ENCODE results near the gene PCBP3. TPM values are rescaled to one million over a fixed set of nuclear protein-coding genes. Genes with fewer than 3 reads are reported as not detected.
"Not testable (repeated sequence)": the region's sequence is repeated elsewhere in the genome, so short reads cannot be mapped to it uniquely, and the experiment has no call there.

The PCBP3 gene
- polyA plus RNA-seq, 3 donors = 1.9 to 2.0 (median 1.9) TPM

GRCh38 chr21:45945066-45945867 lies 301.7 kb downstream of the PCBP3 start:
- no peak for DNase-seq

- DNase-seq = no peak
These were observed 302.3 kb downstream of the PCBP3 start for GRCh38 chr21:45945868-45946210.

- no peak for DNase-seq
These were observed 303.8 kb downstream of the PCBP3 start for GRCh38 chr21:45947296-45947695.

GRCh38 chr21:45947716-45948255 lies 304.3 kb downstream of the PCBP3 start:
- no peak for DNase-seq

- no peak for DNase-seq
These were observed 305.1 kb downstream of the PCBP3 start for GRCh38 chr21:45948576-45949141.

GRCh38 chr21:45949928-45950739 lies 306.6 kb downstream of the PCBP3 start:
- DNase-seq = no peak

GRCh38 chr21:45950740-45951515 lies 307.4 kb downstream of the PCBP3 start:
- no peak for DNase-seq

- DNase-seq = no peak
These were observed 308.2 kb downstream of the PCBP3 start for GRCh38 chr21:45951676-45952075.

- not testable (repeated sequence) for DNase-seq
These were observed 309.0 kb downstream of the PCBP3 start for GRCh38 chr21:45952527-45952926.

- DNase-seq = no peak
These were observed 309.4 kb downstream of the PCBP3 start for GRCh38 chr21:45952974-45953373.

GRCh38 chr21:45954261-45954660 lies 310.7 kb downstream of the PCBP3 start:
- DNase-seq = no peak

GRCh38 chr21:45954921-45955320 lies 311.4 kb downstream of the PCBP3 start:
- no peak for DNase-seq

GRCh38 chr21:45957551-45957950 lies 314.0 kb downstream of the PCBP3 start:
- DNase-seq = no peak

- DNase-seq = no peak
These were observed 314.6 kb downstream of the PCBP3 start for GRCh38 chr21:45957981-45958600.

- no peak for DNase-seq
These were observed 315.7 kb downstream of the PCBP3 start for GRCh38 chr21:45959182-45959581.

- DNase-seq = no peak
These were observed 316.4 kb downstream of the PCBP3 start for GRCh38 chr21:45959779-45960390.

GRCh38 chr21:45961408-45961807 lies 317.9 kb downstream of the PCBP3 start:
- not testable (repeated sequence) for DNase-seq

GRCh38 chr21:45962531-45963231 lies 319.2 kb downstream of the PCBP3 start:
- DNase-seq = no peak

GRCh38 chr21:45963232-45963570 lies 319.7 kb downstream of the PCBP3 start:
- no peak for DNase-seq

GRCh38 chr21:45964649-45965048 lies 321.1 kb downstream of the PCBP3 start:
- DNase-seq = no peak
